Measurements from ENCODE around the gene ARSA.
"Not testable (repeated sequence)": the region's sequence is repeated elsewhere in the genome, so short reads cannot be mapped to it uniquely, and the experiment has no call there.

ARSA gene

GRCh38 chr22:50621356-50621880, 6.5 kb downstream of the ARSA start:
- DNase-seq: peak; percentile 39 to 63 (median 55)

GRCh38 chr22:50620593-50621355, 7.2 kb downstream of the ARSA start:
- DNase-seq: peak; percentile 15 to 30 (median 29)

DNA sequence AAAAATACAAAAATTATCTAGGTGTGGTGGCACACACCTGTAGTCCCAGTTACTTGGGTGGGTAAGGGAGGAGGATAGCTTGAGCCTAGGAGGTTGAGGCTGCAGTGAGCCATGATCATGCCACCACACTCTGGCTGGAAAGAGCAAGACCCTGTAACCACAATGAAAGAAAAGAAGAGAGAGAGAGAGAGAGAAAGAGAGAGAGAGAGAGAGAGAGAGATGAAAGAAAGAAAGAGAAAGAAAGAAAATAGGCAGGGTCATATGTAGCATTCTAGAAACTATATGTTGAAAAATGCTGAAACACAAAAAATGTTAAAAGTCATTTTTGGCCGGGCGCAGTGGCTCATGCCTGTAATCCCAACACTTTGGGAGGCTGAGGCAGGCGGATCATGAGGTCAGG, 13.7 kb downstream of the ARSA start:
- DNase-seq: not testable (repeated sequence)

DNA sequence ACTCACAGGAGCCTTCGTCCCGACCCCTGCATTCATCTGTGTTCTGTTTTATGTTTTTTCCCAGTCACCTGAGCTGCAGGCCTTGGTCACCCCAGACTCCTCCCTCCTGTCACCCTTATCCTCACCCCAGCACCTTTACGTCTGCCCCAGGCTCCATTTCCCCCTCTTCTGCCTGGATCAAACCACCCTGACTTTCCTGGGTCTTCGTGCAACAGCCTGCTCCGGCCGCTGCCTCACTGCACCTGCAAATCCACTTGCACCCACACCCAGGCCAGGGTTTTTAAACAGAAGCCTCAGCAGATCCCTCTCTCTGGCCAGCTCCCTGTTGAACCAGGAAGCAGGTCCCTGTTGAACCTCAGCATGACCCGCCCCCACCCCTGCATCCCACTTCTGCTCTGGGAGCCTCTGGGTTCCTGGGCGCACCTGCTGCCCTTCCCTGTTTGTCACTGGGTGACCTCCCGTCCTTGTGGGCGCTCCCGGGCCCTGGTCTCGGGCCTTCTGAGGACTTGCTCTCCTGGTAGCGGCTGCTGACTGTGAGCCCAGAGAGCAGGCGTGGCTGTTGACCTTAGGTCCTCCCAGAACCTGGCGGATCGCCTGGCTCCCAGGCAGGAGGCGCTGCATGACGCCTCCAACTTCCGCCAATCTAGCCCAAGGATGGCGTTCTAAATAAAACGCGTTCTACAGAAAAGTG, 14.5 kb downstream of the ARSA start:
- no peak for DNase-seq

DNA sequence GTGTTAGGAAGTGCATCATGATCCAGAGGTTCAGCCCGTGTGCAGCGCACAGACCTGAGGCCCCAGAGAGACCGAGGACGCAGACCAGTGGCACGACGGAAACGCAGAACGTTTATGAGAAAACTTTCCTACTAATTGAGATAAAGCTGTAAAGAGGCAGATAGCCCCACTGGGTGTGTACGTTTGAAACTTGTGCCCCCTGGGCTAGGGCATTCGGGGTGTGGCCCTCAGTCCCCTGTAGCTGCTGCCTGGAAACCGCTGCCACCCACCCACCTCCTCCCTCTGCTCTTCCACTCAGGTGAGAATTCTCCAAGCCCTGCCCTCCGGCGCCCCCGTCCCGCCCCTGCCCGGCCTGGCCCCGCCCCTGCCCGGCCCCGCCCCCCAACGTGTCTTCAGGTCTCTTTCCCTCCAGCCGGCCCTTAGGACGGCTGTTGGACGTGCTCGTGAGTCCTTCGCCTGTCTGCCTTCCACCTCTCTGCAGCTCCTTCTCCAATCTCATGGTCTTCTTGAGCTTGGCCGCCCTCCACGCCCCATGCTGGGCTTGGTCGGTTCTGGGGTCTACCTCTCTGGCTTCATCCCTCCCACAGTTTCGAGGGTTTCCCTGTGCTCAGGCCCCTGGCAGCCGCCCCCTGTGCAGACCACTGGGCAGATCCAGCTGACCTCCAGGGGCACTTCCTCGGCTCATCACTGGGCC, 15.3 kb downstream of the ARSA start:
- DNase-seq: peak in 1 of 3 donors; percentile 47

GRCh38 chr22:50612168-50612527, 15.8 kb downstream of the ARSA start:
- no peak for DNase-seq

DNA sequence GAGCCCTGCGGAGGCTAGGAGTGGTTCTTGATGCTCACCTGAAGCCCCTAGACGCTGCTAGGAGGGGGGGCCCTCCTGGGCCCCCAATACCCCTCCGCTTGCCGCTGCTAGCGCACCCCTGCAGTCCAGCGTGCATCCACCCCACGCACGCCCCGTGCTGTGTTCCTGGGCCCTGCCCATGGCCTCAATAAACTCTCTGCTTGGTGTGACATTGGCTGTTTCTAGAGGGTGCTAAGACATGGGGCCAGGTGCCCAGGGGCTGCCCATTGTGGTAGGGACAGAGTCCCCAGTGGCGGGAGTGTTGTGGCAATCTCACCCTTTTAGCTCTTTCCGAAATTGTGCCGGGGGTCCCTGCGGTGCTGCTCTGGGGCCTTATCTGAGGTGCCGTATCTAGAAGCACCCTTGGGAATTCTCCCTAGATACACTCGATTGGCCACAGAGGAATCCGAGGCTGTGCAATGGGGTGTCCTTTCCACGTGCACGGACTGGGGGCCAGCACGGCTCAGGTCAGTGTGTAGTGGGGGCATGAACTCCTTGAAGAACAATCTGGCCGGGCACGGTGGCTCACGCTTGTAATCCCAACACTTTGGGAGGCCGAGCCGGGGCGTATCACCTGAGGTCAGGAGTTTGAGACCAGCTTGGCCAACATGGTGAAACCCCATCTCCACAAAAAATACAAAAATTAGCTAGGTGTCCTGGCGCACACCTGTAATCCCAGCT, 16.5 kb downstream of the ARSA start:
- DNase-seq: no peak

DNA sequence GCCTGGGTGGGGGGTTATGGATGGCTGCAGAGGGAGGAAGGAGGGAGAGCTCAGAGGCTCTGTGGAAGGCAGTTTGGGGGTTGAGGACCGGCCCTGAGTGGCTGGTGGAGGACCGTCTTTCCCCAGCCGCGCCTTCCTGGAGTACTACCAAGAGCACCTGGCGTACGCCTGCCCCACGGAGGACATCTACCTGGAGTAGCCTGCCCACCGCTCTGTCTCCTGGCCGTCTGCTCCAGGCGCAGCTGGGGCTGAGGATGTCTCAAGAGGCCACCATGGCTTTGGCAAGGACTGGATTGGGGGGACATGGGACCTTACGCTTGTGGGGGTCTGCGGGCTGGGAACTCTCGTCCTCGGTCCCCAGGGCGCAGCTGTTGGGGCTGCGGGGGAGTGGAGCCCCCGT, 17.4 kb downstream of the ARSA start:
- DNase-seq: no peak

- no peak for DNase-seq
Measured at GRCh38 chr22:50610041-50610451, 17.9 kb downstream of the ARSA start.

GRCh38 chr22:50609599-50609998, 18.4 kb downstream of the ARSA start:
- DNase-seq: no peak

DNA sequence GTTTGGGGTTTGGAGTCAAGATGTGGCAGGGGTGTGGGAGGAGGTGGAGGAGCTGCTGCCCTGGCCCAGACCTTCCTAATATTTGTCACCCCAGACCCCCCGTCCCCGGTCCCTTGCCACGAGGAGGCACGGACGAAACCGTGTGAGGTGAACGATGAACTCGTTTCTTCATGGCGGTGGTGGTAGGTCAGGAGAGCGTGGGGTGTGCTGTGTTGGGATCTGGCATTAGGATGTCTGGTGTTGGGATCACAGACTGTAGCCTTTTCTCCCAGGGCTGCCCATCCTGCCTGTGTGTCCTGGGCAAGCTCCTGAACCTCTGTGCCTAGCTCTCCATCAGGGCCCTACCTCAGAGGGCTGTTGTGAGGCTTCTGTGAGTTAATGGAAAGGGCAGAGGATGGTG, 19.0 kb downstream of the ARSA start:
- DNase-seq: no peak

- DNase-seq: not testable (repeated sequence)
Measured at GRCh38 chr22:50608058-50608840, 19.7 kb downstream of the ARSA start.

DNA sequence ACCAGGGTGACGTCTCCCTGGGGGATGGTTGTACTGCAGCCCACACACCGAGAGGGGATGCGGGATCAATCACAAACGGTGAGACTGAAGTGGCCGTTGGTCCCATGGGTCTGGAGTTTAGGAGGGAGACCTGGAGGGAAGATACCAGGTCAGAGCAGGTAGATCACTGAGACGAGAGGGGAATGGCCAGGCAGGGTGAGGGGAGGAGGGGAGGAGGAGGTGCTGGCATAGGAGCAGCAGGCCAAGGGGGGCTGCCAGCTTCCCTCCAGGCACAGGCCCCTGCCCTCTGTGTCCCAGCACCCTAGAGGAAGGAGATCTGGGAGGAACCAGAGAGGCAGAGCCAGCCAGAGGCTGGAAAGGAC, 20.3 kb downstream of the ARSA start:
- no peak for DNase-seq

DNA sequence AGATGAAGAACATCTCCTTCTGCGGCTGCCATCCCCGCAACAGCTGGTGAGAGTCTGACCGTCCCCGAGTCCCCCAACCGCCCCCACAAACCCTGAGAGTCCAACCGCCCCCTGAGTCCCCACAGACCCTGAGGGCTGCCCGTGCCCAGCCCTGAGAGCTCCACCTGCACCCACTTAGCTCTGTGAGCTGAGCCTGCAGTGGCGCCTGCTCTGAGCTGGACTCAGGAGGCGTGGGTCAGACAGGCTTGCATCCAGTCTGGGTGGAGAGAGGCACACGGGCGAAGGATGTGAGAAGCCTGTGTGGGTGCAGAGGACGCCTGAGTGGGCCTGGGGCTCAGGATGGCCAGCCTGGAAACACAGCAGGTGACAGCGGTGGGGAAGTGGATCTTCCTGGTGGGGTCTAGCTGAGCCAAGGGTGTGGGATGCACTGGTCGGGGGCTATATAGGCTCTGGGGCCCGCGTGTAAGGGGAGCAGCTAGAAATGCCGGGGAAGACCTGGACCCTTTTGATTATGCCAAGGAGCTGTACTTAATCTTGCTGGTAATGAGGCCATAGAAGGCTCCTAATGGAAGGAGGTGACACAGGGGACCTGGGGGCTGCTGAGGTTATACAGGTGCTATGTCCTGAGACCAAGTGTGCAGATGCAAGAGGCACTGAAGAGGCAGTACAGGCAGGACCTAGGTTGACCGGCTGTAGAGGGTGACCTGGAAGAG, 20.9 kb downstream of the ARSA start:
- DNase-seq: no peak

DNA sequence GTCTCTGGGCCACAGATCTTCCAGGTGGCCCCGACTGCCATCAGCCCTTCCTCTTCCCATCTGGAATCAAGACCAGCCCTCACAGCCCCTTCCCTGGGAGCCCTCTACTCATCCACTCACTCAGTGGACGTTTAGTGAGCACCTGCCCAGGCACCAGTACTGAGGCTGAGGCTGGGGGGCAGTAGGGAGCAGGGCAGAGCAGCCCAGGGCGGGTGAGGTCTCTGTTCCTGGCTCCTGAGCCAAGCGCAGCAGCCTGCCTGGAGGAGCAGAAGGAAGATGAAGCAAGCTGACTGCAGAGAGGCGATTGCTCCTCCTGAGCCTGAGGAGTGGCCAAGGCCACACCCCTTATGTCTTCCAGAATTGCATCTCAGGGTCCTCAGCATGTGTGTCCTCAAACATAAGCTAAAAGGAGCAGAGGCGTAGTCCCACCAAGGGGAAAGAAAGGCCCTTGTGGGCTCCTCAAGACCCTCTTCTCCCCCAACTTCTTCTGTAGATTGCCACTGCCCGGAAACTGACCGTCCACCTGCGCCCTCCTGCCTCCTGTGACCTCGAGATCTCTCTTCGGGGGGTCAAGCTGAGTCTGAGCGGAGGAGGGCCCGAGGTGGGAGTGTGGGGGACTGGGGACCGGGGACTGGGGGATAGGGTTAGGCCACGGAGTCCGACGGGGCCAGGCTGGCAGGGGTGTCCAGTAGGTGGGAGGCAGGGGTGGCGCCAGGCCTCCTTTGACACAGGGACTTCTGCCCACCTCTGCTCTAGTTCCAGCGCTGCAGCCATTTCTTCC, 21.6 kb downstream of the ARSA start:
- DNase-seq: no peak

DNA sequence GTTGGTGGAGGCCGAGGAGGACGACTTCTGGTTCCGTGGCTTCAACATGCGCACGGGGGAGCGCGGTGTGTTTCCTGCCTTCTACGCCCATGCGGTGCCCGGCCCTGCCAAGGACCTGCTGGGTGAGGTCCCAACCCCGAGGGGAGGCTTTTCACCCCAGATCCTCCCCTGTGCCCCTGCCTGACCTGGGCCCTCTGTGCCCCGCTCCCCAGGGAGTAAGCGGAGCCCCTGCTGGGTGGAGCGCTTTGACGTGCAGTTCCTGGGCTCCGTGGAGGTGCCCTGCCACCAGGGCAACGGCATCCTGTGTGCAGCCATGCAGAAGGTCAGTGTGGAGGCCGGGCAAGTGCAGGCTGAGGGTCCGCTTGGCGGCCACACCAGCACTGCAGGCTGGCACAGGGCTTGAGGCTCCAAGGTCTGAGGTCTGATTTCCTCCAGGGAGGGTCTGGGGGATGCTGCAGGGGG, 22.3 kb downstream of the ARSA start:
- no peak for DNase-seq

GRCh38 chr22:50605002-50605612, 22.8 kb downstream of the ARSA start:
- DNase-seq: no peak

DNA sequence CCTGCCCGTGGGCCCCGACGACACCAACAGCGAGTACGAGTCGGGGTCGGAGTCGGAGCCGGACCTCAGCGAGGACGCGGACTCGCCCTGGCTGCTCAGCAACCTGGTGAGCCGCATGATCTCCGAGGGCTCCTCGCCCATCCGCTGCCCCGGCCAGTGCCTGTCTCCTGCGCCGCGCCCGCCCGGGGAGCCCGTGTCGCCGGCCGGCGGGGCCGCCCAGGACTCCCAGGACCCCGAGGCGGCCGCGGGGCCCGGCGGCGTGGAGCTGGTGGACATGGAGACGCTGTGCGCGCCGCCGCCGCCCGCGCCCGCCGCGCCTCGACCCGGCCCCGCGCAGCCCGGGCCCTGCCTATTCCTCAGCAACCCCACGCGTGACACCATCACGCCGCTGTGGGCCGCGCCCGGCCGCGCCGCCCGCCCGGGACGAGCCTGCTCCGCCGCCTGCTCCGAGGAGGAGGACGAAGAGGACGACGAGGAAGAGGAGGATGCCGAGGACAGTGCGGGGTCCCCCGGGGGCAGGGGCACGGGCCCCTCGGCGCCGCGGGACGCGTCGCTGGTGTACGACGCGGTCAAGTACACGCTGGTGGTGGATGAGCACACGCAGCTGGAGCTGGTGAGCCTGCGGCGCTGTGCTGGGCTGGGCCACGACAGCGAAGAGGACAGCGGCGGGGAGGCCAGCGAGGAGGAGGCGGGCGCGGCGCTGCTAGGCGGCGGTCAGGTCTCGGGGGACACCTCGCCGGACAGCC, 23.5 kb downstream of the ARSA start:
- DNase-seq: no peak

DNA sequence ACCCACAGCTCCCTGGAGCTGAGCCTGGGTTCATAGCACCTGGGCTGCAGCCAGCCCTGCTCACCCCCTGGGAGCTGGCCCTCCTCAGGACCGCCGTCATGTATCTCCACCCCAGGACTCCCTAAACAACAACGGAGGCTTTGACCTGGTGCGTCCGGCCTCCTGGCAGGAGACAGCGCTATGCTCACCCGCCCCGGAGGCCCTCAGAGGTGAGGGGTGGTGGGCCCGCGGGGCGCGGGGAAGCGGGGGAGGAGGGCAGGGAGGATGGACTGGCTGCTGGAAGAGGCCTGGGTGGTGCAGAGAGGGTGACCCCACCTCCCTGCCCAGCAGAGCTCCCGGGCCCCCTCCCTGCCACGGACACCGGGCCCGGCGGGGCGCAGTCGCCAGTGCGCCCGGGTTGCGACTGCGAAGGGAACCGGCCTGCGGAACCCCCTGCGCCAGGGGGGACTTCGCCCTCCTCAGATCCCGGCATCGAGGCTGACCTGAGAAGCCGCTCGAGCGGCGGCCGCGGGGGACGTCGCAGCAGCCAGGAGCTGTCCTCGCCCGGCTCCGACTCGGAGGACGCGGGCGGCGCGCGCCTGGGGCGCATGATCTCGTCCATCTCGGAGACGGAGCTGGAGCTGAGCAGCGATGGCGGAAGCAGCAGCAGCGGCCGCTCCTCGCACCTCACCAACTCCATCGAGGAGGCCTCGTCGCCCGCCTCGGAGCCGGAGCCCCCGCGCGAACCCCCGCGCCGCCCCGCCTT, 24.3 kb downstream of the ARSA start:
- DNase-seq: peak in 1 of 3 donors; percentile 17
